ENCODE measurements around the gene RNF220. TPM values are rescaled to one million over a fixed set of nuclear protein-coding genes. Genes with fewer than 3 reads are reported as not detected.
"Not testable (repeated sequence)": the region's sequence is repeated elsewhere in the genome, so short reads cannot be mapped to it uniquely, and the experiment has no call there.

RNF220 gene
- polyA plus RNA-seq, 2 donors: 32.7 to 47.8 TPM

- H3K4me3 ChIP-seq (ENCODE audit: low read depth in 1 of 2, low read length in 2 of 2): no peak overlapping the region
- H3K4me1 ChIP-seq (ENCODE audit: control insufficient read depth in 2 of 2, insufficient read depth in 2 of 2, low read length in 1 of 2): peaks cover 0 to 3% of the 10 kb centered on the region in 2 donors
- 75 to 76% methylated on average over 6 of the region's 6 CpGs for WGBS, 2 donors
- peaks cover 0 to 2% of the 10 kb centered on the region in 2 donors for H3K9me3 ChIP-seq (ENCODE audit: control insufficient read depth in 2 of 2, insufficient read depth in 1 of 2, low read depth in 1 of 2, low read length in 1 of 2)
- no peak overlapping the region for H3K27ac ChIP-seq (ENCODE audit: low read depth in 2 of 2, low read length in 1 of 2)
- H3K36me3 ChIP-seq (ENCODE audit: control insufficient read depth in 2 of 2, insufficient read depth in 2 of 2, low read length in 1 of 2): no peaks in the 10 kb centered on the region
- H3K27me3 ChIP-seq (ENCODE audit: control insufficient read depth in 1 of 2, insufficient read depth in 2 of 2, low read length in 2 of 2): no peaks in the 10 kb centered on the region
These were observed 153.8 kb downstream of the RNF220 start for GRCh38 chr1:44558883-44559282.

- Histone ChIP-seq H3K4me3 (ENCODE audit: low read depth in 1 of 2, low read length in 2 of 2) (no peak overlapping the region), H3K36me3 (ENCODE audit: control insufficient read depth in 2 of 2, insufficient read depth in 2 of 2, low read length in 1 of 2) (no peaks in the 10 kb centered on the region), H3K4me1 (ENCODE audit: control insufficient read depth in 2 of 2, insufficient read depth in 2 of 2, low read length in 1 of 2) (peaks cover 0 to 3% of the 10 kb centered on the region in 2 donors), H3K27me3 (ENCODE audit: control insufficient read depth in 1 of 2, insufficient read depth in 2 of 2, low read length in 2 of 2) (no peaks in the 10 kb centered on the region), H3K27ac (ENCODE audit: low read depth in 2 of 2, low read length in 1 of 2) (no peak overlapping the region), H3K9me3 (ENCODE audit: control insufficient read depth in 2 of 2, insufficient read depth in 1 of 2, low read depth in 1 of 2, low read length in 1 of 2) (no peaks in the 10 kb centered on the region)
- WGBS, 2 donors: 80 to 85% methylated on average over 13 of the region's 13 CpGs
These were observed 154.3 kb downstream of the RNF220 start for GRCh38 chr1:44559330-44559729.

GRCh38 chr1:44559913-44560312, 154.9 kb downstream of the RNF220 start:
- peaks cover 0 to 3% of the 10 kb centered on the region in 2 donors for H3K4me1 ChIP-seq (ENCODE audit: control insufficient read depth in 2 of 2, insufficient read depth in 2 of 2, low read length in 1 of 2)
- no peak overlapping the region for H3K4me3 ChIP-seq (ENCODE audit: low read depth in 1 of 2, low read length in 2 of 2)
- no peaks in the 10 kb centered on the region for H3K9me3 ChIP-seq (ENCODE audit: control insufficient read depth in 2 of 2, insufficient read depth in 1 of 2, low read depth in 1 of 2, low read length in 1 of 2)
- no peak overlapping the region for H3K27ac ChIP-seq (ENCODE audit: low read depth in 2 of 2, low read length in 1 of 2)
- no peaks in the 10 kb centered on the region for H3K27me3 ChIP-seq (ENCODE audit: control insufficient read depth in 1 of 2, insufficient read depth in 2 of 2, low read length in 2 of 2)
- H3K36me3 ChIP-seq (ENCODE audit: control insufficient read depth in 2 of 2, insufficient read depth in 2 of 2, low read length in 1 of 2): no peaks in the 10 kb centered on the region
- WGBS, 2 donors: 84 to 92% methylated on average over 6 of the region's 6 CpGs

GRCh38 chr1:44560696-44561095, 155.6 kb downstream of the RNF220 start:
- 74 to 82% methylated on average over 3 of the region's 3 CpGs for WGBS, 2 donors

GRCh38 chr1:44565259-44565750, 160.2 kb downstream of the RNF220 start:
- H3K27ac ChIP-seq (ENCODE audit: low read depth in 2 of 2, low read length in 1 of 2): no peak overlapping the region
- no peaks in the 10 kb centered on the region for H3K9me3 ChIP-seq (ENCODE audit: control insufficient read depth in 2 of 2, insufficient read depth in 1 of 2, low read depth in 1 of 2, low read length in 1 of 2)
- H3K4me3 ChIP-seq (ENCODE audit: low read depth in 1 of 2, low read length in 2 of 2): no peak overlapping the region
- no peaks in the 10 kb centered on the region for H3K36me3 ChIP-seq (ENCODE audit: control insufficient read depth in 2 of 2, insufficient read depth in 2 of 2, low read length in 1 of 2)
- peaks cover 0 to 3% of the 10 kb centered on the region in 2 donors for H3K4me1 ChIP-seq (ENCODE audit: control insufficient read depth in 2 of 2, insufficient read depth in 2 of 2, low read length in 1 of 2)
- H3K27me3 ChIP-seq (ENCODE audit: control insufficient read depth in 1 of 2, insufficient read depth in 2 of 2, low read length in 2 of 2): no peaks in the 10 kb centered on the region
- 80 to 87% methylated on average over 5 of the region's 5 CpGs for WGBS, 2 donors

More at GRCh38 chr1:44560696-44561095, 155.6 kb downstream of the RNF220 start:
- H3K27me3 ChIP-seq (ENCODE audit: control insufficient read depth in 1 of 2, insufficient read depth in 2 of 2, low read length in 2 of 2); H3K9me3 ChIP-seq (ENCODE audit: control insufficient read depth in 2 of 2, insufficient read depth in 1 of 2, low read depth in 1 of 2, low read length in 1 of 2); H3K27ac ChIP-seq (ENCODE audit: low read depth in 2 of 2, low read length in 1 of 2); H3K4me1 ChIP-seq (ENCODE audit: control insufficient read depth in 2 of 2, insufficient read depth in 2 of 2, low read length in 1 of 2); H3K36me3 ChIP-seq (ENCODE audit: control insufficient read depth in 2 of 2, insufficient read depth in 2 of 2, low read length in 1 of 2); H3K4me3 ChIP-seq (ENCODE audit: low read depth in 1 of 2, low read length in 2 of 2): not testable (repeated sequence)

GRCh38 chr1:44565833-44566232, 160.8 kb downstream of the RNF220 start:
- Histone ChIP-seq H3K4me3 (ENCODE audit: low read depth in 1 of 2, low read length in 2 of 2) (no peak overlapping the region), H3K27ac (ENCODE audit: low read depth in 2 of 2, low read length in 1 of 2) (no peak overlapping the region), H3K27me3 (ENCODE audit: control insufficient read depth in 1 of 2, insufficient read depth in 2 of 2, low read length in 2 of 2) (no peaks in the 10 kb centered on the region), H3K4me1 (ENCODE audit: control insufficient read depth in 2 of 2, insufficient read depth in 2 of 2, low read length in 1 of 2) (peaks cover 0 to 3% of the 10 kb centered on the region in 2 donors), H3K36me3 (ENCODE audit: control insufficient read depth in 2 of 2, insufficient read depth in 2 of 2, low read length in 1 of 2) (no peaks in the 10 kb centered on the region), H3K9me3 (ENCODE audit: control insufficient read depth in 2 of 2, insufficient read depth in 1 of 2, low read depth in 1 of 2, low read length in 1 of 2) (no peaks in the 10 kb centered on the region)
- WGBS, 2 donors: 85 to 89% methylated on average over 6 of the region's 6 CpGs

- no peaks in the 10 kb centered on the region for H3K36me3 ChIP-seq (ENCODE audit: control insufficient read depth in 2 of 2, insufficient read depth in 2 of 2, low read length in 1 of 2)
- whole genome bisulfite sequencing, 2 donors: 86 to 88% methylated on average over 7 of the region's 7 CpGs
- no peaks in the 10 kb centered on the region for H3K27me3 ChIP-seq (ENCODE audit: control insufficient read depth in 1 of 2, insufficient read depth in 2 of 2, low read length in 2 of 2)
- no peak overlapping the region for H3K27ac ChIP-seq (ENCODE audit: low read depth in 2 of 2, low read length in 1 of 2)
- no peak overlapping the region for H3K4me3 ChIP-seq (ENCODE audit: low read depth in 1 of 2, low read length in 2 of 2)
- H3K4me1 ChIP-seq (ENCODE audit: control insufficient read depth in 2 of 2, insufficient read depth in 2 of 2, low read length in 1 of 2): peaks cover 0 to 3% of the 10 kb centered on the region in 2 donors
- no peaks in the 10 kb centered on the region for H3K9me3 ChIP-seq (ENCODE audit: control insufficient read depth in 2 of 2, insufficient read depth in 1 of 2, low read depth in 1 of 2, low read length in 1 of 2)
These were observed 161.4 kb downstream of the RNF220 start for GRCh38 chr1:44566281-44567046.

GRCh38 chr1:44568128-44568900, 163.3 kb downstream of the RNF220 start:
- Histone ChIP-seq H3K9me3 (ENCODE audit: control insufficient read depth in 2 of 2, insufficient read depth in 1 of 2, low read depth in 1 of 2, low read length in 1 of 2) (no peaks in the 10 kb centered on the region), H3K36me3 (ENCODE audit: control insufficient read depth in 2 of 2, insufficient read depth in 2 of 2, low read length in 1 of 2) (no peaks in the 10 kb centered on the region), H3K27ac (ENCODE audit: low read depth in 2 of 2, low read length in 1 of 2) (no peak overlapping the region), H3K4me3 (ENCODE audit: low read depth in 1 of 2, low read length in 2 of 2) (no peak overlapping the region), H3K27me3 (ENCODE audit: control insufficient read depth in 1 of 2, insufficient read depth in 2 of 2, low read length in 2 of 2) (no peaks in the 10 kb centered on the region), H3K4me1 (ENCODE audit: control insufficient read depth in 2 of 2, insufficient read depth in 2 of 2, low read length in 1 of 2) (no peaks in the 10 kb centered on the region)
- WGBS, 2 donors: 63 to 69% methylated on average over 10 of the region's 10 CpGs

GRCh38 chr1:44569491-44569890, 164.4 kb downstream of the RNF220 start:
- Histone ChIP-seq H3K27ac (ENCODE audit: low read depth in 2 of 2, low read length in 1 of 2) (no peak overlapping the region), H3K9me3 (ENCODE audit: control insufficient read depth in 2 of 2, insufficient read depth in 1 of 2, low read depth in 1 of 2, low read length in 1 of 2) (no peaks in the 10 kb centered on the region), H3K4me1 (ENCODE audit: control insufficient read depth in 2 of 2, insufficient read depth in 2 of 2, low read length in 1 of 2) (no peaks in the 10 kb centered on the region), H3K27me3 (ENCODE audit: control insufficient read depth in 1 of 2, insufficient read depth in 2 of 2, low read length in 2 of 2) (no peaks in the 10 kb centered on the region), H3K36me3 (ENCODE audit: control insufficient read depth in 2 of 2, insufficient read depth in 2 of 2, low read length in 1 of 2) (no peaks in the 10 kb centered on the region), H3K4me3 (ENCODE audit: low read depth in 1 of 2, low read length in 2 of 2) (no peak overlapping the region)
- 81 to 83% methylated on average over 4 of the region's 4 CpGs for WGBS, 2 donors

Measured in esophagus (tissue), 2 donors.